ENCODE results near the gene DNLZ. TPM values are rescaled to one million over a fixed set of nuclear protein-coding genes. Genes with fewer than 3 reads are reported as not detected.
"Not testable (repeated sequence)": the region's sequence is repeated elsewhere in the genome, so short reads cannot be mapped to it uniquely, and the experiment has no call there.

DNLZ gene
- total RNA-seq, 1 donor from 2014 or later: 17.4 TPM

DNA sequence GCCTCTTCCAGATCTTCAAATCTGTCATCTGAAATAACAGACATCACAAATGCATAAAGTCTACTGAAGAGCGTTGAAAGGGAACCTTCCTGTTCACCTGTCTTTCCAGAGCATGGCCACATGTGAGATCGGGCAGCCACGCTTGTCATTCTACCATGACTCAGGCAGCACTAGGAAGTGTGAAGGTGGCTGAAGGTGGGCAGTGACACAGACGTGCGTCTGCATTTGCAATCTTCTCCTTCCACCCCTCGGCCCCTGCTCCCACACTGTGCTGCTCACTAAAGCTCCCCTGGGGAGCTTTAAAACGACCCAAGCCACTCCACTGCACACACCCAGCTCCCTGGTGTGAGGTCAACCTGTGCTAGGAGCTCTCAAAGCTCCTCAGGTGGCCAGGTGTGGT, 44.4 kb upstream of the DNLZ start:
- H3K4me3 ChIP-seq (ENCODE audit: low read depth, low read length): no peak overlapping the region
- FAIRE-seq (no peak), DNase-seq (ENCODE audit: low read depth) (no peak)
- H3K27me3 ChIP-seq (ENCODE audit: control insufficient read depth, insufficient read depth, low read length): no peaks in the 10 kb centered on the region
- TF ChIP-seq CTCF (IDR thresholded peaks at IDR 0.05; ENCODE audit: insufficient read depth, low read length, severe bottlenecking): no peak
- peaks cover 32% of the 10 kb centered on the region for H3K36me3 ChIP-seq (ENCODE audit: control insufficient read depth, insufficient read depth, low read length)

- H3K36me3 ChIP-seq (ENCODE audit: control insufficient read depth, insufficient read depth, low read length): peaks cover 32% of the 10 kb centered on the region
- FAIRE-seq; H3K4me3 ChIP-seq (ENCODE audit: low read depth, low read length); H3K27me3 ChIP-seq (ENCODE audit: control insufficient read depth, insufficient read depth, low read length); DNase-seq (ENCODE audit: low read depth): not testable (repeated sequence)
These were observed 43.5 kb upstream of the DNLZ start for GRCh38 chr9:136407061-136407460.

GRCh38 chr9:136405904-136406303, 42.4 kb upstream of the DNLZ start:
- not testable (repeated sequence) for FAIRE-seq; H3K4me3 ChIP-seq (ENCODE audit: low read depth, low read length); H3K27me3 ChIP-seq (ENCODE audit: control insufficient read depth, insufficient read depth, low read length); DNase-seq (ENCODE audit: low read depth)
- H3K36me3 ChIP-seq (ENCODE audit: control insufficient read depth, insufficient read depth, low read length): peaks cover 32% of the 10 kb centered on the region

- TF ChIP-seq CTCF (IDR thresholded peaks at IDR 0.05; ENCODE audit: insufficient read depth, low read length, severe bottlenecking): no peak
- no peak for FAIRE-seq
- no peaks in the 10 kb centered on the region for H3K27me3 ChIP-seq (ENCODE audit: control insufficient read depth, insufficient read depth, low read length)
- no peak for DNase-seq (ENCODE audit: low read depth)
- no peak overlapping the region for H3K4me3 ChIP-seq (ENCODE audit: low read depth, low read length)
- peaks cover 32% of the 10 kb centered on the region for H3K36me3 ChIP-seq (ENCODE audit: control insufficient read depth, insufficient read depth, low read length)
These were observed 41.9 kb upstream of the DNLZ start for GRCh38 chr9:136405481-136405880.

DNA sequence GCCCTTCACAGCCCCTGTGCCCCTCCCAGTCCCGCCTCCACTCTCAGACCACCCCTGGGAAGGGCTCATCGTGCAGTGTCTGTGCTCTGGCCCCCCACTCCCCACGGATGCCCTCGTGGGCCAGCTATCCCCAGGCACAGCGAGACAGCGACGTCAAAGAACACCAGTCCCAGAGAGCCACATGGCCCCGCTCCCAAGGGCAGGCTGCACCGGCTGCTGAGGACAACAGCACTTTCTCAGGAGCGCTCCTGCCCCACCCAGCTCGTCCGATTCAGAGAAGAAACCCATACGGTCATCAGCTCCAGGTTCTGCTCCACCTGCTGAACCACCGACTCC, 41.2 kb upstream of the DNLZ start:
- H3K27me3 ChIP-seq (ENCODE audit: control insufficient read depth, insufficient read depth, low read length): no peaks in the 10 kb centered on the region
- no peak for FAIRE-seq
- DNase-seq (ENCODE audit: low read depth): no peak
- peaks cover 32% of the 10 kb centered on the region for H3K36me3 ChIP-seq (ENCODE audit: control insufficient read depth, insufficient read depth, low read length)
- no peak for TF ChIP-seq CTCF (IDR thresholded peaks at IDR 0.05; ENCODE audit: insufficient read depth, low read length, severe bottlenecking)
- no peak overlapping the region for H3K4me3 ChIP-seq (ENCODE audit: low read depth, low read length)

- H3K4me3 ChIP-seq (ENCODE audit: low read depth, low read length): no peak overlapping the region
- no peak for TF ChIP-seq CTCF (IDR thresholded peaks at IDR 0.05; ENCODE audit: insufficient read depth, low read length, severe bottlenecking)
- no peaks in the 10 kb centered on the region for H3K27me3 ChIP-seq (ENCODE audit: control insufficient read depth, insufficient read depth, low read length)
- DNase-seq (ENCODE audit: low read depth) (no peak), FAIRE-seq (no peak)
- peaks cover 32% of the 10 kb centered on the region for H3K36me3 ChIP-seq (ENCODE audit: control insufficient read depth, insufficient read depth, low read length)
These were observed 40.6 kb upstream of the DNLZ start for GRCh38 chr9:136403915-136404800.

DNA sequence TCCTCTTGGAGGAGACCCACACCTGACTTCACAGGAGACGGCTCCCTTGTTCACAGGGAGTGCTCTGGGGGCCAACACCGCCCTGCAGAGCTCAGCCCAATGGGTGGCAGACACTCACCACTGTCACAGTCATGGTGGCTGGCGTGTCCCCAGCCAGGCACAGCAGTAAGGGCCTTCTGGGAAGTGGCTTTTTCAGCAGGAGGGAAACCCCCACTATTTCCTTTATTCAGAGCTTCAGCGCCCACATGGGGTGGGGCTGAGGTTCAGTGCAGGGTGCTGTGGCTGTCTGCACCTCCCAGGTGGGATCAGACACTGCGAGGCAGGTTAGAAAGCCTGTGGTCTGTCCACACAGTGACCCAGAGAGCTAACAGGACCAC, 40.0 kb upstream of the DNLZ start:
- no peak for TF ChIP-seq CTCF (IDR thresholded peaks at IDR 0.05; ENCODE audit: insufficient read depth, low read length, severe bottlenecking)
- Histone ChIP-seq H3K27me3 (ENCODE audit: control insufficient read depth, insufficient read depth, low read length) (no peaks in the 10 kb centered on the region), H3K4me3 (ENCODE audit: low read depth, low read length) (no peak overlapping the region), H3K36me3 (ENCODE audit: control insufficient read depth, insufficient read depth, low read length) (peaks cover 34% of the 10 kb centered on the region)
- FAIRE-seq (no peak), DNase-seq (ENCODE audit: low read depth) (no peak)

Measured in bronchial epithelial cell (primary cell).